Measurements from ENCODE around the gene HLA-G.
"Not testable (repeated sequence)": the region's sequence is repeated elsewhere in the genome, so short reads cannot be mapped to it uniquely, and the experiment has no call there.

Gene HLA-G

GRCh38 chr6:29827579-29828470 is at the start of gene HLA-G:
Gene HLA-G (plus strand): TSS chr6:29827825. CDS start chr6:29827845, 20 bp downstream.
- no peak for DNase-seq (ENCODE audit: low read depth)

- not testable (repeated sequence) for DNase-seq (ENCODE audit: low read depth)
Measured at GRCh38 chr6:29780019-29780698, 47.5 kb upstream of the HLA-G start.

DNA sequence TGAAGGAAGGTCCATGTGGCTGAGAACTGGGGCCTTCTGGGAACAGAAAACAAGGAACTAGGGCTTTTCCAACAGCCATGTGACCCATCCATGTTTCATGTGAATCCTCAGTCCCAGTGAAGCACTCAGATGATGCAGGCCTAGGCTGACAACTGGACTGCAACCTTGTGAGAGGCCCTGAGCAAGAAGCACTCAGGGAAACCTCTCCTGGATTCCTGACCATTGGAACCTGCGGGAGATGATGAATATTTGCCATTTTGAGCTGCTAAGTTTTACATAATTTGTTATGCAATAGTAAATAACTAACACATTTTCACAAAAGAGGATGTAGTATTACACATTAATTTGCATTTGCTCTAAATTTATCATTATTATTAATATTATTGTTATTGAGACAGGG is 38.4 kb upstream of the HLA-G start:
- DNase-seq (ENCODE audit: low read depth) = no peak

- no peak for DNase-seq (ENCODE audit: low read depth)
Measured at GRCh38 chr6:29790626-29791025, 37.0 kb upstream of the HLA-G start.

- no peak for DNase-seq (ENCODE audit: low read depth)
Measured at GRCh38 chr6:29791162-29791561, 36.5 kb upstream of the HLA-G start.

- no peak for DNase-seq (ENCODE audit: low read depth)
Measured at GRCh38 chr6:29791786-29792122, 35.9 kb upstream of the HLA-G start.

DNA sequence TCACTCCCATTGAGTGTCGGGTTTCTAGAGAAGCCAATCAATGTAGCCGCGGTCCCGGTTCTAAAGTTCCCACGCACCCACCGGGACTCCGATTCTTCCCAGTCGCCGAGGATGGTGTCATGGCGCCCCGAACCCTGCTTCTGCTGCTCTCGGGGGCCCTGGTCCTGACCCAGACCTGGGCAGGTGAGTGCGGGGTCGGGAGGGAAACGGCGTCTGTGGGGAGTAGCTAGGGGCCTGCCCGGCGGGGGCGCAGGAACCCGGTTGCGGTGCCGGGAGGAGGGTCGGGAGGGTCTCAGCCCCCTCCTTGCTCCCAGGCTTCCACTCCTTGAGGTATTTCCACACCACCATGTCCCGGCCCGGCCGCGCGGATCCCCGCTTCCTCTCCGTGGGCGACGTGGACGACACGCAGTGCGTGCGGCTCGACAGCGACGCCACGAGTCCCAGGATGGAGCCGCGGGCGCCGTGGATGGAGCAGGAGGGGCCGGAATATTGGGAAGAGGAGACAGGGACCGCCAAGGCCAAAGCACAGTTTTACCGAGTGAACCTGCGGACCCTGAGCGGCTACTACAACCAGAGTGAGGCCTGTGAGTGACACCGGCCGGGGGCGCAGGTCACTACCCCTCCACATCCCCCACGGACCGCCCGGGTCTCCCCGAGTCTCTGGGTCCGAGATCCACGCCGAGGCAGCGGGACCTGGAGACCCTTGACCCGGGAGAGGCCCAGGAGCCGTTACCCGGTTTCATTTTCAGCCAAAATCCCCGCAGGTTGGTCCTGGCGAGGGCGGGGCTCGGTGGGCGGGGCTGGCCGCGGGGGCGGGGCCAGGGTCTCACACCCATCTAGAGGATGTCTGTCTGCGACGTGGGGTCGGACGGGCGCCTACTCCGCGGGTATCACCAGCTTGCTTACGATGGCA is 35.2 kb upstream of the HLA-G start:
- DNase-seq (ENCODE audit: low read depth) = peak; percentile 71

DNA sequence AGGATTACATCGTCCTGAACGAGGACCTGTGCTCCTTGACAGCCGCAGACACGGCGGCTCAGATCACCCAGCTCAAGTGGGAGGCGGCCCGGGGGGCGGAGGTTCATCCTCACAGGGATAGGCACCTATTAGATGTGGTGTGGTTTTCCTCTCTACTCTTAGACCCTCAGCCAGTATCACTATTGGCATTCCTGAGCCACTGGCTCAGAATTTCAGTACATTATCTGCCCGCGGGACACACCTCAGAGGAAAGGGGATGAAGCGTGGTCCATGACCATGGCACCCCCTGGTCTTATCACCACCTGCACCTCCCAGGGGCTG is 34.6 kb upstream of the HLA-G start:
- DNase-seq (ENCODE audit: low read depth) = no peak

DNA sequence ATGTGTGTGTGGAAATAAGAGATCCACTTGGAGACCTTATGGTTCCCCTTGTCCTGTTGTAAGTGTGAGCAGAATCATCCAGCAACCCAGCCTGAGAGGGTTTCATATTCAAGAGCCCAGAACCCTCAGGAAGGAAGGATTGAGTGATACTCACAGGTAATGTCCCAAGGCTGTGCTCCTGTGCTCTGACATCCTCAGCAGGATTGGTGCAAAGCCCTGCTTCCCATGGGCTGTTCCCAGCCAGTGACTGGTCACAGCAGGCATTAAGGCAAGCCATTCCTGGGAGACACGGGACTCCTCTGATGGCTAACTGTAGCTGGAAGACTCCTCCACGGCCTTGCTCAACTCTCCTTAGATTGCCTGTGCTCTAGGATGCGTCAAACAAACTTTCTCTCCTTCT is 33.8 kb upstream of the HLA-G start:
- no peak for DNase-seq (ENCODE audit: low read depth)

DNA sequence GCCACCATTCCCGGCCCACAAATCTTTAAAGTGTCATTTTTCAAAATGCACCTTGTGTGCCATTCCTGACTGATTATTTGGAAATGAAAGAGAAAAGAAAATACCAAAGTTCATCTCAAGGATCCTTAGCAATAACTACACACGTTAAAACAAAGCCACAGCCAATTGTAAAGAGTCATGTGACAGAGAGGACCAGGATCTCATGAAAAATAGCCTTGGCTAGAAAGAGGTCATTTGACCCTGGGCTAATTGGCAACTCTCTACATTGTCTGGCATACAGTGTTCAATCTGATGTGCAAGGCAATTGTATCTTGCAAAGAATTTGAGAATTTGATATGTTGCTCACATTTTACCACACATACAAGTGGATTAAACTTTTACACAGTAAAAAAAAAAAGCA is 31.6 kb upstream of the HLA-G start:
- DNase-seq (ENCODE audit: low read depth) = no peak

DNA sequence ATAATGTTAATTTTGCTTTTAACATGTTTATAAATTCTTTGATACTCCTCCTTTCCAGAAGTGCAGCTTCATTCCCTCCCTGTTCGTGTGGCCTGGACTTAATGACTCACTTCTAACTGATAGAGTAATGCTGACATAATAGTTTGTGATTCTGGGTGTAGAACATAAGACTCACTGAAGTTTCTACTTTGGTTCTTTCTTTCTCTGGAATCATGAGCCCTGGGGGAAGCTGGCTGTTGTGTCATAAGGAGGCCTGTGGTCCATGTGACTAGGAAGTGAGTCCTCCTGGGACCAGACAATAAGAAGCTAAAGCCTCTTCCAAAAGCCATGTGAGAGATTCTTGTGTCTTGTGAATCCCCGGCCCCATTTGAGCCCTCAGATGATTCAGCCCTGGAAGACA is 30.5 kb upstream of the HLA-G start:
- no peak for DNase-seq (ENCODE audit: low read depth)

DNA sequence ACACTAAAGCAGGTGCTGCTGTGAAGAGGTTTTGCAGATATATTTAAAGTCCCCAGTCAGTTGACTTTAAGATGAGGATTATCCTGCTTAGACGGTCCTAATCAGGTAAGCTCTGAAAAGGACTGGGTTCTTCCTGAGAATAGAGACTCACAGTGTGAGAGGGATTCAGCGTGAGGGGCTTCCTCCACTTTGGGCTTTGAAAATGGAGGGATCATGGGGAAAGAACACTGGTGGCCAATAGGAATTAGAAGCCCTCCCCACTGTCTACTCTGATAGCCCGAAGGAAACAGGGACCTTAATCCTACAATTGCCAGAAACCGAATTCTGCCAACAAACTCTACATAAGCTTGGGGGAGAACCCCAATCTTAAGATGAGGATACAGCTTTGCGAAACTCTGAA is 29.7 kb upstream of the HLA-G start:
- DNase-seq (ENCODE audit: low read depth) = no peak

DNA sequence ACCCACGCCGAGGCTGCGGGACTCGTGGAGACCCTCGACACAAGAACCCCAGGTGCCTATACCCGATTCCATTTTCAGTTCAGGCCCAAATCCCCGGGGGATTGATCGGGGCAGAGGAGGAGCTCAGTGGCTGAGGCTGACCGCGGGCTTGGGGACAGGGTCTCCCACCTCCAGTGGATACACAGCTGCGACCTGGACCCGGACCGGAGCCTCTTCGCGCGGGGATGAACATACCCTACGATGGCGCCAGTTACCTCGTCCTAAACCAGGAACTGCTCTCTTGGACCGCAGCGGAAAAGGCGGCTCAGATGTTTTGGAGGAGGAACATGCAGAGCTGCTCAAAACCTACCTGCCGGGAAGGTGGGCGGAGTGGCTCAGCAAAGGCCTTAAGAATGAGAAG is 27.4 kb upstream of the HLA-G start:
- no peak for DNase-seq (ENCODE audit: low read depth)

DNA sequence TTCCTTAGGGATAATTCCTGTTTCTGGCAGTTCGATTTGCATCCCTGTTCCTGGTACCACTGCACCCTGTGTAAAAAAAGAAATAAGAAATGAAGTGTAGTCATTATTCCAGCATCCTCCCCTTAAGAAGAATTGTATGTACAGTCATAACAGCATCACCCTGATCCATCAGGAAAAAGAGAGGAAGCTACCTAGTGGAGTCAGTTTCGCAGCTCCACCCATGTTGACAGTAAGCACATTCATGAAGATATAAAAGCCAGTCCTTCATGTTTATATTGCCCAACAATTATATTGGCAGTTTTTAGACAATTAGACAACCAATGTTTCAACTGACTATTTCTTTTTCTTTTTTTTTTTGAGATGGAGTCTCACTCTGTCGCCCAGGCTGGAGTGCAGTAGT is 21.2 kb upstream of the HLA-G start:
- no peak for DNase-seq (ENCODE audit: low read depth)

DNA sequence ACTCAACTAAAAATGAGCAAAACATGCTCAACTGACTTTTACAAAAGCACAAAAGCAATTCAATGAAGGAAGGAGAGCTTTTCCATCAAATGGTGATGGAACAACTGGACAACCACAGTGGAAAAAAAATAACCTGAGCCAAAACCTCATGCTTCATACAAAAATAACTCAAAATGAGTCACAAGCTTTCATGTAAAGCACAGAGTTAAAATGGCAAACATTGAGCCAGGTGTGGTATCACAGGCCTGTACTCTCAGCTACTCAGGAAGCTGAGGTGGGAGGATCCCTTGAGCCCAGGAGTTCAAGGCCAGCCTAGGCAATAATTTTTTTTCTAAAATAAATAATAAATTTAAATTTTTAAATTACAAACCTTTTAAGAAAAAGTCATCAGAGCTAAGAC is 18.4 kb upstream of the HLA-G start:
- DNase-seq (ENCODE audit: low read depth) = no peak

DNA sequence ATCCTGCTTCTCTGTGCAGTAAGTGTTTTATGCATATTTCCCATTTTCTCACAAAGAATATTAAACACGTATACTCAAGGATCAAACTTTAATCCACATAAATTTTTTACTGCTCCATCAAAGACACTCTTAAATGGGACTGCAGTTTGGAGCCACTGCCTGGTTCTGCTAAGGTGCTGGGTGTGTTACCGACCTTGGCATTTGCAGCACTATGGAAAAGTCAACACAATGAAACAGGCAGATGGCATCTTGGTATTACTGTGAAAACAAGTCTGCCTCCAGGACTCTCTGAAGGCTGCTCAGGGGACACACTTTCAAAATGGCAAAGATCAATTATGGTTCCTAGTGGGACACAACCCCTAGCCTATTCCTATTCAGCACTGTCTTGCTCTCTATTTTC is 17.3 kb upstream of the HLA-G start:
- no peak for DNase-seq (ENCODE audit: low read depth)

GRCh38 chr6:29811377-29811776 is 16.2 kb upstream of the HLA-G start:
- DNase-seq (ENCODE audit: low read depth) = no peak

DNA sequence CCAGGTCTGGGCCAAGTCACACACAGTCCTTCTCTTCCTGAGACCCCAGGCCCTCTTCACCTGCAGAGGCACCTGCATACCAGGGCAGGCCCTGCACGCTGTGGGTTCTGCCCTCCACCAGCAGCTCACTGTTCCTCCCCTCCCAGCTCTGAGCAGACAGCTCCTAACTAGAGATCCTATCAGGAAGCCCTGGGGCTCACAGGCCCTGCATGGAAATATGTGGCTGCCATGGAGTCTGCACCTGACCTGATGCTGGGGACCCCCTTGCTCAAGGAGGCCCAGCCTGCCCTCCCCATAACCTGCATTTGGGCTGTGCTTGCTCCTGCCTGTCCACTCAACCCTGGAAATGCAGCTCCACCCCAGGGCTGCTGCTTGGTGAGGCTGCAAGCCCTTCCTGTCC is 14.6 kb upstream of the HLA-G start:
- DNase-seq (ENCODE audit: low read depth) = no peak

- DNase-seq (ENCODE audit: low read depth) = no peak
Measured at GRCh38 chr6:29813809-29814208, 13.8 kb upstream of the HLA-G start.

DNA sequence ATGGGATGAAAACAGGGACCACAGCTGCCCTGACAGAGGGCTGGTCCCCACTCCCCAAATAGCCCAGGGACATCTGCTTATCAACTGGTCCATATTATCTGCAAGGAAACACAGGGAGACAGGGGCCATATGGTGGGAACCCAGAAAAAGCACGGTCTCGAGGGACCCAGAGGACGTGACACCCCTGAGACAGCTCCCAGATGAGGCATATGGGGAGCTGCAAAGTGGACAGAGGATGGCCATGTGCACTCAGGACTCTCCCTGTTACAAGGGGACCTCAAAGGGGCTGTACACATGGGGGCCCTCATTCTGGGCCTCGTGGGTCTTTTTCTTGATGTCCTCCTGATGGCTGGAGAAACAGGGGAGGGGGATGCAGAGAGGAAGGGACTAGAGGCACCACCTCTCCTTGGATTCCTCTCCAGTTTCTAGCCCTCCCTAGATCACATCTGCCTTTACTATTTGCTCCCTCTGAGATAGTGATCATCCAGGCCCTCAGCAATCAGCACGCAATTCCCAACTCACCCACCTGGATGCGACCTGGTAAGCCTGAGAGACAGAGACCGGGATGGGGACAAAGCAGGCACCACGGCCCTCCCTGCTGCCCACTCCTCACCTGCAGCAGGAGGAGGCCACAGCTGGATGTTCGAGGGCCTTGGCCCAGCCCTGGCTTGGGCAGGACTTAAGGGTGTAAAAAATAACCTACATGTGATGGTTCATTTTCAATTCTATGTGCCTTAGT is 13.1 kb upstream of the HLA-G start:
- DNase-seq (ENCODE audit: low read depth) = no peak

DNA sequence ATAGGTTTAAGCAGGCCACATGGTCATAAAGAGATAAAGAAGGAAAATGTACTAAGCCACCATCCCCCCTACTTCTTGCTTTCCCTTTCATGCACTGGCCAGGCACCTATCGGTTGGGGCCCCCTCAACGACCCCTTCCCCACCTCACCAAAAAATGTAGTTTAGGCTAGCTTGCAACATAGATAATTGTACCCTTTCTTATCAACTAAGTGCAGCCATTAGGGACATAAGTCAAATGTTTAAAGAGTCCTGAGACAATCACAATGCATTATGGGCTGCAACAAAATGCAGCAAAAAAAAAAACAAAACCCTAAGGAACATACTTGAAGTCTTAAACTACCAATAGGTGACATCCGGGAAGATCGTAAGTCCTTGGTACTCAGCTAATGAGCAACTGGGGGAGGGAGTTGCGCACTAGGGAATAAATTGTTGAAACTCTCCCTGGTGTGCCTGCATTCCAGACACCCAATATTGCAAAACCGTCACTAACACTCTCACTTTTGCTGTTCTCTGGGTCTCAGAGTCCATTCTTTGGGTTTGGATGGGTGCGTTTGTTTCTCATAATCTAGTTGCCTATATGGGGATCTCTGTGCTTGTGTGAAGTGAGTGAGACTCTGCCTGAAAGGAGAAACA is 12.4 kb upstream of the HLA-G start:
- no peak for DNase-seq (ENCODE audit: low read depth)

GRCh38 chr6:29816030-29816429 is 11.6 kb upstream of the HLA-G start:
- DNase-seq (ENCODE audit: low read depth) = no peak
